RWPE1 (cell line): ENCODE results near the gene SPIN2A.
"Not testable (repeated sequence)": the region's sequence is repeated elsewhere in the genome, so short reads cannot be mapped to it uniquely, and the experiment has no call there.

Source experiments
- CTCF ChIA-PET: fragments of 350-600 bp; sonication (Branson Sonifier 250); formaldehyde crosslinking; extraction: SDS; loops from one replicate; lab custom pipeline; 2021; lab: Yijun Ruan, JAX
- POLR2A ChIA-PET: fragments of 400-600 bp; formaldehyde crosslinking; extraction: SDS; loops from one replicate; lab custom pipeline; 2020; ENCODE audit warnings: antibody characterized with exemption; ENCODE audit not compliant: low non-redundant PET; lab: Yijun Ruan, JAX
- DNase-seq: peaks from one replicate; pipeline ENCODE4 v3.0.0; 2012; ENCODE audit warnings: low spot score
- H3K27ac ChIP-seq: fragments of 450-650 bp; 2 replicates; pipeline ENCODE4 v1.5.1; 2017
- CTCF ChIP-seq: fragments of 450-650 bp; conservative IDR thresholded peaks from 2 replicates; pipeline ENCODE4 v1.5.1; 2017; ENCODE audit warnings: low read depth, mild to moderate bottlenecking

Gene SPIN2A

GRCh38 chrX:57138674-57139073 is 1.5 kb upstream of the SPIN2A start:
- TF ChIP-seq CTCF = no peak
- no peak for DNase-seq
- POLR2A ChIA-PET = no interaction called here
- no peak overlapping the region for H3K27ac ChIP-seq
- CTCF ChIA-PET = no interaction called here

- no peak for TF ChIP-seq CTCF
- ChIA-PET CTCF (no interaction called here), POLR2A (no interaction called here)
- DNase-seq = no peak
- no peak overlapping the region for H3K27ac ChIP-seq
These were observed 304 bp upstream of the SPIN2A start for GRCh38 chrX:57137501-57137900.

GRCh38 chrX:57136589-57136988 is 608 bp downstream of the SPIN2A start:
- POLR2A ChIA-PET, DNase-seq, H3K27ac ChIP-seq, CTCF ChIA-PET: not testable (repeated sequence)

- POLR2A ChIA-PET = no interaction called here
- CTCF ChIA-PET = no interaction called here
These were observed 1.9 kb downstream of the SPIN2A start for GRCh38 chrX:57135287-57135686.

GRCh38 chrX:57134702-57135101 is 2.5 kb downstream of the SPIN2A start:
- H3K27ac ChIP-seq = no peak overlapping the region
- no peak for DNase-seq
- POLR2A ChIA-PET = no interaction called here
- CTCF ChIA-PET = interaction anchor here (0.7 kb wide), 1 partner anchor 29 kb away, joined by 3 read pairs; no protein-coding TSS in a partner anchor
- no peak for TF ChIP-seq CTCF

More at GRCh38 chrX:57135287-57135686, 1.9 kb downstream of the SPIN2A start:
- DNase-seq = no peak
- no peak overlapping the region for H3K27ac ChIP-seq
- no peak for TF ChIP-seq CTCF

GRCh38 chrX:57133706-57134105 is 3.5 kb downstream of the SPIN2A start:
- H3K27ac ChIP-seq = no peak overlapping the region
- no peak for TF ChIP-seq CTCF
- ChIA-PET CTCF (interaction anchor here (0.7 kb wide), 2 partner anchors 28 to 244 kb away, joined by 3 read pairs; no protein-coding TSS in a partner anchor), POLR2A (no interaction called here)
- DNase-seq = no peak

GRCh38 chrX:57133284-57133683 is 3.9 kb downstream of the SPIN2A start:
- CTCF ChIA-PET = interaction anchor here (0.7 kb wide), 1 partner anchor 245 kb away, joined by 3 read pairs; no protein-coding TSS in a partner anchor
- POLR2A ChIA-PET, H3K27ac ChIP-seq, DNase-seq: not testable (repeated sequence)

- POLR2A ChIA-PET = no interaction called here
- TF ChIP-seq CTCF = no peak
- CTCF ChIA-PET = no interaction called here
- no peak for DNase-seq
- no peak overlapping the region for H3K27ac ChIP-seq
These were observed 5.2 kb downstream of the SPIN2A start for GRCh38 chrX:57132046-57132445.
